ENCODE results near the gene MYL3. TPM values are rescaled to one million over a fixed set of nuclear protein-coding genes. Genes with fewer than 3 reads are reported as not detected.

The MYL3 gene
- total and polyA plus RNA-seq, 2 of the 4 experiments (the other 2 are of a cell fraction), result 0.09 TPM; not detected in 1

DNA sequence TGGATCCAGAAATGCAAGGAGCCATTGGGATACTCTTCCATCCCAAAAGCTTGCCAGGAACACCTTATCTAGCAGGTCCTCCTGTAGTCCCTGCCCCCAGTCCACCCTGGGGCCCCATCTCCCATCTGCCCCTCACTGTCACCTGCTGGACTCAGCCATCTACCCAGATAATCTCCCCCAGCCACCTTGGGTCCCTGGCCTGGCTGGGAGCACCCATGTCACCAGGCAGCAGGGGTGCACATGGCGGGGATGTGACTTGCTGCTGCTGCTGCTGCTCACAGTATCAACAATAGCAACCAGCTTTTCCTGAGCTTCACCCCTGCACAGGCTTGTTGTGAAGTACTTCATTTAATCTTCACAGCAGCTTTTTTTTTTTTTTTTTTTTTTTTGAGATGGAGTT is 26.9 kb upstream of the MYL3 start:
- in situ Hi-C loops (cut with MboI; ENCODE audit: low sequenced_read_pairs) (loop anchor here (25.0 kb wide), 1 partner anchor 403 kb away; the partner anchor contains the start of gene RTP3), dilution Hi-C loops (cut with HindIII; ENCODE audit: low sequenced_read_pairs, unreplicated experiment) (no loop called here), intact Hi-C loops (cut with micrococcal nuclease) (no loop called here)
- no peak overlapping the region for H4K8ac ChIP-seq (ENCODE audit: low read depth in 2 of 2, low read length in 2 of 2)
- H3K9me3 ChIP-seq (ENCODE audit: control insufficient read depth, insufficient read depth, low read length), result no peaks in the 10 kb centered on the region
- no peak overlapping the region for H3K9ac ChIP-seq (ENCODE audit: low read depth, low read length)
- H3K56ac ChIP-seq (ENCODE audit: extremely low read depth, insufficient read depth, low read length), result no peak overlapping the region
- H3K79me1 ChIP-seq (ENCODE audit: low read depth in 1 of 2, low read length in 2 of 2), result no peaks in the 10 kb centered on the region
- no TSS peak for BruUV-seq (replicated peaks)
- H2BK120ac ChIP-seq (ENCODE audit: low read depth, low read length), result no peak overlapping the region
- H3K27me3 ChIP-seq (ENCODE audit: control insufficient read depth, insufficient read depth, low read length), result peaks cover 59% of the 10 kb centered on the region
- H3K18ac ChIP-seq (ENCODE audit: low read depth, low read length), result no peak overlapping the region
- 0 out of 2 replicates have a peak, but pooled peaks cover 3% of the 10 kb centered on the region for H3K9me1 ChIP-seq (ENCODE audit: insufficient read depth, low read length)
- no peak overlapping the region for H3K14ac ChIP-seq (replicated peaks; ENCODE audit: low read depth, low read length)
- no peak overlapping the region for H3K23ac ChIP-seq (ENCODE audit: low read depth, low read length)
- ChIA-PET POLR2A (ENCODE audit: unreplicated experiment) (no interaction called here), CTCF (no interaction called here)
- no peak overlapping the region for H3K4me2 ChIP-seq (ENCODE audit: low read depth, low read length)
- no peaks in the 10 kb centered on the region for H3K36me3 ChIP-seq (ENCODE audit: control insufficient read depth, insufficient read depth, low read length)
- no peak overlapping the region for H4K91ac ChIP-seq (ENCODE audit: insufficient read depth, low read depth, low read length)
- ATAC-seq (ENCODE audit: low read depth), result no peak
- H2AK5ac ChIP-seq (ENCODE audit: low read depth, low read length), result no peak overlapping the region
- H2AFZ ChIP-seq (replicated peaks; ENCODE audit: low read length, poor library complexity), result no peak overlapping the region
- H2AK9ac ChIP-seq (replicated peaks; ENCODE audit: low read depth, low read length, poor library complexity), result no peak overlapping the region
- TF ChIP-seq MXI1 (IDR thresholded peaks at IDR 0.05; ENCODE audit: borderline replicate concordance, low read depth, low read length) (no peak), RFX5 (IDR thresholded peaks at IDR 0.05; ENCODE audit: low read depth, low read length) (no peak), MAZ (IDR thresholded peaks at IDR 0.05; ENCODE audit: borderline replicate concordance, low read depth, low read length) (no peak), FOS (IDR thresholded peaks at IDR 0.05; ENCODE audit: low read depth, low read length) (no peak), NFE2L2 (IDR thresholded peaks at IDR 0.05; ENCODE audit: low read depth, low read length) (no peak), RAD21 (IDR thresholded peaks at IDR 0.05; ENCODE audit: low read length) (no peak), RCOR1 (IDR thresholded peaks at IDR 0.05; ENCODE audit: insufficient replicate concordance, low read length) (no peak), SMC3 (IDR thresholded peaks at IDR 0.05; ENCODE audit: low read depth, low read length) (no peak), BHLHE40 (IDR thresholded peaks at IDR 0.05; ENCODE audit: low read depth, low read length) (no peak), CEBPB (IDR thresholded peaks at IDR 0.05; ENCODE audit: low read depth, low read length) (no peak)
- TF ChIP-seq, protein P1, sequence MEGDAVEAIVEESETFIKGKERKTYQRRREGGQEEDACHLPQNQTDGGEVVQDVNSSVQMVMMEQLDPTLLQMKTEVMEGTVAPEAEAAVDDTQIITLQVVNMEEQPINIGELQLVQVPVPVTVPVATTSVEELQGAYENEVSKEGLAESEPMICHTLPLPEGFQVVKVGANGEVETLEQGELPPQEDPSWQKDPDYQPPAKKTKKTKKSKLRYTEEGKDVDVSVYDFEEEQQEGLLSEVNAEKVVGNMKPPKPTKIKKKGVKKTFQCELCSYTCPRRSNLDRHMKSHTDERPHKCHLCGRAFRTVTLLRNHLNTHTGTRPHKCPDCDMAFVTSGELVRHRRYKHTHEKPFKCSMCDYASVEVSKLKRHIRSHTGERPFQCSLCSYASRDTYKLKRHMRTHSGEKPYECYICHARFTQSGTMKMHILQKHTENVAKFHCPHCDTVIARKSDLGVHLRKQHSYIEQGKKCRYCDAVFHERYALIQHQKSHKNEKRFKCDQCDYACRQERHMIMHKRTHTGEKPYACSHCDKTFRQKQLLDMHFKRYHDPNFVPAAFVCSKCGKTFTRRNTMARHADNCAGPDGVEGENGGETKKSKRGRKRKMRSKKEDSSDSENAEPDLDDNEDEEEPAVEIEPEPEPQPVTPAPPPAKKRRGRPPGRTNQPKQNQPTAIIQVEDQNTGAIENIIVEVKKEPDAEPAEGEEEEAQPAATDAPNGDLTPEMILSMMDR (conservative IDR thresholded peaks at IDR 0.05; ENCODE audit: low read depth, low read length), result no peak
- TF ChIP-seq, protein P2, sequence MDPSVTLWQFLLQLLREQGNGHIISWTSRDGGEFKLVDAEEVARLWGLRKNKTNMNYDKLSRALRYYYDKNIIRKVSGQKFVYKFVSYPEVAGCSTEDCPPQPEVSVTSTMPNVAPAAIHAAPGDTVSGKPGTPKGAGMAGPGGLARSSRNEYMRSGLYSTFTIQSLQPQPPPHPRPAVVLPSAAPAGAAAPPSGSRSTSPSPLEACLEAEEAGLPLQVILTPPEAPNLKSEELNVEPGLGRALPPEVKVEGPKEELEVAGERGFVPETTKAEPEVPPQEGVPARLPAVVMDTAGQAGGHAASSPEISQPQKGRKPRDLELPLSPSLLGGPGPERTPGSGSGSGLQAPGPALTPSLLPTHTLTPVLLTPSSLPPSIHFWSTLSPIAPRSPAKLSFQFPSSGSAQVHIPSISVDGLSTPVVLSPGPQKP (IDR thresholded peaks at IDR 0.05; ENCODE audit: borderline replicate concordance, low read depth, low read length), result no peak
- no peak overlapping the region for H2BK15ac ChIP-seq (ENCODE audit: low read depth, low read length)
- no peak for DNase-seq
- no peak overlapping the region for H2BK5ac ChIP-seq (ENCODE audit: low read depth, low read length, poor library complexity, severe bottlenecking)
- no peak overlapping the region for H3K4me3 ChIP-seq (ENCODE audit: insufficient read depth, low read depth, low read length)
- no peak overlapping the region for H3K27ac ChIP-seq (ENCODE audit: insufficient read depth, low read length)
- H2BK20ac ChIP-seq (ENCODE audit: low read depth, low read length), result no peak overlapping the region
- no peaks in the 10 kb centered on the region; the same call in 1 of the 2 replicates for H3K4me1 ChIP-seq (ENCODE audit: control insufficient read depth, insufficient read depth, low read length)
- 100% methylated on average over 1 of the region's 1 CpG; no CpG with 5 or more reads in 1 of the 2 experiments for WGBS, 2 experiments (ENCODE audit: extremely low coverage in 2 of 2, insufficient read length in 1 of 2)
- no peak overlapping the region for H4K5ac ChIP-seq (ENCODE audit: low read depth, low read length)
- no peak overlapping the region for H3K4ac ChIP-seq (ENCODE audit: low read depth, low read length)
- H4K20me1 ChIP-seq (ENCODE audit: insufficient read depth, low read length), result no peaks in the 10 kb centered on the region; the same call in 1 of the 2 replicates
